Coronary artery (tissue), 2 donors: ENCODE results near the gene CLTRN.

Experiments
- DNase-seq: peaks from one replicate; pipeline ENCODE4 v3.0.0-alpha.2; 2017; ENCODE audit warnings: low spot score
- H3K27ac ChIP-seq, 2 donors: fragments of 200-600 bp; sonication (generic); one replicate each; pipeline ENCODE4 v1.5.1; 2016 to 2019
- H3K4me3 ChIP-seq: fragments of 200-600 bp; sonication (generic); 2 replicates; pipeline ENCODE4 v1.5.1; 2016; ENCODE audit warnings: mild to moderate bottlenecking, moderate library complexity
- CTCF ChIP-seq: fragments of 200-600 bp; sonication (generic); IDR thresholded peaks from one replicate; pipeline ENCODE4 v1.5.1; 2019; ENCODE audit warnings: antibody characterized with exemption

Gene CLTRN

GRCh38 chrX:15619053-15619755 lies 45.4 kb downstream of the CLTRN start:
- H3K4me3 ChIP-seq: no peak overlapping the region
- H3K27ac ChIP-seq: no peak overlapping the region
- no peak for DNase-seq
- TF ChIP-seq CTCF: no peak

GRCh38 chrX:15617111-15617510 lies 47.5 kb downstream of the CLTRN start:
- Histone ChIP-seq H3K27ac (no peak overlapping the region), H3K4me3 (no peak overlapping the region)
- no peak for TF ChIP-seq CTCF

GRCh38 chrX:15616531-15616930 lies 48.1 kb downstream of the CLTRN start:
- no peak for DNase-seq
- Histone ChIP-seq H3K27ac (no peak overlapping the region), H3K4me3 (no peak overlapping the region)
- no peak for TF ChIP-seq CTCF

More at GRCh38 chrX:15617111-15617510, 47.5 kb downstream of the CLTRN start:
- DNase-seq: no peak

- no peak for DNase-seq
- no peak for TF ChIP-seq CTCF
- no peak overlapping the region for H3K4me3 ChIP-seq
- H3K27ac ChIP-seq: no peak overlapping the region
Observed at GRCh38 chrX:15607067-15607466, 57.5 kb downstream of the CLTRN start.

- TF ChIP-seq CTCF: no peak
- H3K4me3 ChIP-seq: no peak overlapping the region
- no peak for DNase-seq
- no peak overlapping the region for H3K27ac ChIP-seq
Observed at GRCh38 chrX:15606136-15606535, 58.5 kb downstream of the CLTRN start.

- Histone ChIP-seq H3K27ac (no peak overlapping the region), H3K4me3 (no peak overlapping the region)
- no peak for DNase-seq
- no peak for TF ChIP-seq CTCF
Observed at GRCh38 chrX:15605226-15605625, 59.4 kb downstream of the CLTRN start.

GRCh38 chrX:15602761-15603160 lies 61.8 kb downstream of the CLTRN start:
- no peak overlapping the region for H3K27ac ChIP-seq
- H3K4me3 ChIP-seq: no peak overlapping the region
- no peak for DNase-seq
- no peak for TF ChIP-seq CTCF
